A673 (cell line): Measurements from ENCODE around the gene LAMB3. TPM values are rescaled to one million over a fixed set of nuclear protein-coding genes. Genes with fewer than 3 reads are reported as not detected.

ENCODE experiments used
- BruUV-seq: library from RNA; stranded (reverse); fragments of 400-500 nt; replicated peaks from 2 replicates; lab custom pipeline; 2021; lab: Mats Ljungman, UMichigan
- CTCF ChIA-PET: fragments of 300-600 bp; sonication (Branson Sonifier 250); formaldehyde crosslinking; loops from one replicate; lab custom pipeline; 2022; ENCODE audit warnings: antibody characterized with exemption; lab: Charles Lee
- POLR2A ChIA-PET: fragments of 300-600 bp; sonication (Branson Sonifier 250); formaldehyde crosslinking; loops from one replicate; lab custom pipeline; 2022; ENCODE audit warnings: antibody characterized with exemption; ENCODE audit not compliant: low non-redundant PET; lab: Charles Lee
- DNase-seq: peaks from one replicate; pipeline ENCODE4 v3.0.0-alpha.2; 2015; ENCODE audit warnings: low spot score
- H3K27ac ChIP-seq: fragments of 200-600 bp; sonication (generic); 2 replicates; pipeline ENCODE4 v1.5.1; 2016; ENCODE audit warnings: mixed run types, low read depth, mild to moderate bottlenecking, mixed read lengths, antibody characterized with exemption, low read length; ENCODE audit not compliant: poor library complexity, severe bottlenecking
- H3K27me3 ChIP-seq: fragments of 200-600 bp; sonication (generic); replicated peaks from 2 replicates; pipeline ENCODE4 v1.6.1; 2017; ENCODE audit warnings: mixed run types, low read depth, mild to moderate bottlenecking, mixed read lengths, antibody characterized with exemption, low read length; ENCODE audit not compliant: insufficient read depth, poor library complexity
- H3K36me3 ChIP-seq: fragments of 200-600 bp; sonication (generic); 2 replicates; pipeline ENCODE4 v1.6.1; 2016; ENCODE audit warnings: mixed run types, mild to moderate bottlenecking, mixed read lengths, antibody characterized with exemption, low read length; ENCODE audit not compliant: insufficient read depth, poor library complexity, severe bottlenecking
- H3K4me1 ChIP-seq: fragments of 200-600 bp; sonication (generic); 2 replicates; pipeline ENCODE4 v1.6.1; 2017; ENCODE audit warnings: mixed run types, mild to moderate bottlenecking, mixed read lengths, antibody characterized with exemption, low read length; ENCODE audit not compliant: insufficient read depth, poor library complexity, severe bottlenecking
- H3K4me3 ChIP-seq: fragments of 200-600 bp; sonication (generic); 2 replicates; pipeline ENCODE4 v1.5.1; 2016; ENCODE audit warnings: low read depth, mixed run types, mild to moderate bottlenecking, mixed read lengths, low read length; ENCODE audit not compliant: poor library complexity, severe bottlenecking
- H3K9me3 ChIP-seq: fragments of 200-600 bp; sonication (generic); 2 replicates; pipeline ENCODE4 v1.6.1; 2016; ENCODE audit warnings: mixed run types, low read depth, mild to moderate bottlenecking, mixed read lengths, antibody characterized with exemption, low read length; ENCODE audit not compliant: poor library complexity, severe bottlenecking
- CTCF ChIP-seq: fragments of 300-800, 200-600 bp; sonication (generic); conservative IDR thresholded peaks from 2 replicates; pipeline ENCODE4 v1.5.1; 2017; ENCODE audit warnings: low read depth, mild to moderate bottlenecking, antibody characterized with exemption, low read length, moderate library complexity, mixed read lengths
- EZH2 ChIP-seq: fragments of 200-600 bp; sonication (generic); IDR thresholded peaks from 2 replicates; pipeline ENCODE4 v1.6.1; 2017; ENCODE audit warnings: borderline replicate concordance, low read depth, mild to moderate bottlenecking, mixed read lengths, antibody characterized with exemption, low read length; ENCODE audit not compliant: poor library complexity, severe bottlenecking
- intact Hi-C: fragments of 100-400 bp; cut with micrococcal nuclease; formaldehyde crosslinking; loops from one replicate; pipeline ENCODE4 v1.10.0; 2022; ENCODE audit not compliant: unreplicated experiment
- total RNA-seq: library from RNA; stranded (reverse); gene quantifications from 2 replicates; pipeline ENCODE4 v1.2.3, GENCODE V29; 2021

Gene LAMB3
- total RNA-seq, 1 experiment from 2014 or later: 12.7 TPM

DNA sequence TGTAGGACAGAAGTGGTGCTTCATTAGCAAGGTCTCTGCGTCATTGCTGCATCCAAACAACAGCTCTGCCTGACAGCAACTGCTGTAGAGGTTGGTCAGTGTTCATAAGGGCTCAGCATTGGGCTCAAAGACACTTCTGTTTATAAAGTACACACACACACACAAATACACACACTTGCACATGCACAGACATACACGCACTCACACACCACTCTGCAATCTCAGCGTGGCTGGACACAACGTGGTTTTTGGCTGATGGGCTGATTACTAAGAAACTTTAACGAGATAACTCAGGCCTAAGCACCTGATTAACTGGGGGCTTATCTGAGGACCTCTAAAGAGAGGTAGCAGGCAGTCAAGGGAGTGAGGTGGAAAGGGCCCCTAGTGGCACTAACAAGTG, 48.3 kb downstream of the LAMB3 start:
- Histone ChIP-seq H3K4me1 (peaks cover 29% of the 10 kb centered on the region), H3K27me3 (no peaks in the 10 kb centered on the region), H3K36me3 (peaks cover 75% of the 10 kb centered on the region), H3K4me3 (no peak overlapping the region), H3K9me3 (no peaks in the 10 kb centered on the region), H3K27ac (no peak overlapping the region)
- TF ChIP-seq CTCF (no peak), EZH2 (no peak)
- no TSS peak for BruUV-seq
- ChIA-PET CTCF (no interaction called here), POLR2A (no interaction called here)
- DNase-seq: no peak
- intact Hi-C loops: no loop called here

DNA sequence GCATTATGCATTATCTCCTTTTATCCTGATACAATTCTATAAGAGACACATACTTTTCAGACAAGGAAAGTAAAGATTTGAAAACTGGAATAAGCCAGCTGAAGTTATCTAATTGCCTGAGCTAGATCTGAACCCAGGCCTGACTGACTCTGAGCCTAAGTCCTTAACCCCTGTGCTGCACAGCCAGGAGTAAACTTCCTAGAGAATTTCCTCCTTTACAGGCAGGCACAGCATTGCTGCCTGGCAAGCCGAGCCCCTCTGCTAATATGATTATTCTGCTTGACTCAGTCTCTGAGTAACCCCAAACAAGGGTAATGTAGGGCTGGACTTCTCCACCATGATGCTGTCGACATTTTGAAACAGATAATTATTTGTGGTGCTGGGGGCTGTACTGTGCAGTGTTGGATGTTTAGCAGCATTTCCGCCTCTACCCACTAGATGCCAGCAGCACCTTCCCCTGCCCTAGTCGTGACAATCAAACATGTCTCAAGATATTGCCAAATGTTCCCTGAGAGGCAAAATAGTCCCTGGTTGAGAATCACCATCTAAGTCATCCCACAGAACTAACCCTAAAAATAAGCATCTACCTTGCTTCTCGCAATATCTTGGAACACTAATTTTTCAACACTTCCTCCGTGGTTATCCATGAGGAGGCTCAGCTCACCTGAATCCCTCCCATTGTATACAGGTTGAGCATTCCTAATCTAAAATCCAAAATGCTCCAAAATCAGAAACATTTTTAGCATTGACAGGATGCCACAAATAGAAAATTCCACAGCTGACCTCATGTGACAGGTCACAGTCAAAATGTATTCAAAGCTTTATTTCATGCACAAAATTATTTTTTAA, 50.2 kb downstream of the LAMB3 start:
- intact Hi-C loops: no loop called here
- peak; percentile 84 for DNase-seq
- TF ChIP-seq EZH2 (no peak), CTCF (peak; percentile 82)
- Histone ChIP-seq H3K9me3 (no peaks in the 10 kb centered on the region), H3K36me3 (peaks cover 72% of the 10 kb centered on the region), H3K27me3 (no peaks in the 10 kb centered on the region), H3K4me1 (peaks cover 41% of the 10 kb centered on the region), H3K27ac (no peak overlapping the region), H3K4me3 (no peak overlapping the region)
- CTCF ChIA-PET: no interaction called here
- POLR2A ChIA-PET: no interaction called here
- no TSS peak for BruUV-seq

DNA sequence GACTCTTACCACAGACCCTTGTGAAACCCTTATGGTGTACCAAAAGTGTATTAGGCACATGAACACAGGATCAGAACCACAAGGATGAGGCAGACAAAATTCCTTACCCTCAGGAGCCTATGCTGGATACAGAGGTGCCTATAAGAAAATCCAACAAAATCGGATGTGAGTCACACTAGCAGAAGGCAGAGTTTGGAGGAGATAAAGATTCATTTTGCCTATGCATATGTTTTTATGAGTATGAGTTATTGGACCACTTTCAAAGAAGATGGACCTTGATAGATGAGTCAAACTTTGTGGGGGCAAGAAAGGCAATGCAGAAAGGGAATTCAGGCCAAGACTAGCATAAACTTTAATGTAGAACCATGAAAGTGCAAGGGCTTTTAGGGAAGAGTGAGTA, 51.7 kb downstream of the LAMB3 start:
- no TSS peak for BruUV-seq
- ChIA-PET POLR2A (no interaction called here), CTCF (no interaction called here)
- Histone ChIP-seq H3K9me3 (no peaks in the 10 kb centered on the region), H3K4me3 (no peak overlapping the region), H3K27me3 (no peaks in the 10 kb centered on the region), H3K4me1 (peaks cover 54% of the 10 kb centered on the region), H3K27ac (peak overlapping the region; percentile 0), H3K36me3 (peaks cover 72% of the 10 kb centered on the region)
- intact Hi-C loops: no loop called here
- TF ChIP-seq EZH2 (no peak), CTCF (no peak)
- no peak for DNase-seq
